Measurements from ENCODE around the gene SLC20A1.
"Not testable (repeated sequence)": the region's sequence is repeated elsewhere in the genome, so short reads cannot be mapped to it uniquely, and the experiment has no call there.

Gene SLC20A1

GRCh38 chr2:112686348-112687217 lies 40.8 kb downstream of the SLC20A1 start:
- DNase-seq, result no peak

- no peak for DNase-seq
These were observed 41.8 kb downstream of the SLC20A1 start for GRCh38 chr2:112687522-112687921.

- DNase-seq, result no peak
These were observed 42.5 kb downstream of the SLC20A1 start for GRCh38 chr2:112688086-112688880.

- peak; percentile 32 for DNase-seq
These were observed 45.2 kb downstream of the SLC20A1 start for GRCh38 chr2:112690853-112691401.

- DNase-seq, result peak; percentile 35
These were observed 46.1 kb downstream of the SLC20A1 start for GRCh38 chr2:112691881-112692281.

GRCh38 chr2:112692495-112692911 lies 46.8 kb downstream of the SLC20A1 start:
- peak; percentile 31 for DNase-seq

- no peak for DNase-seq
These were observed 47.2 kb downstream of the SLC20A1 start for GRCh38 chr2:112692918-112693317.

GRCh38 chr2:112693596-112693995 lies 47.9 kb downstream of the SLC20A1 start:
- DNase-seq, result no peak

- no peak for DNase-seq
These were observed 48.4 kb downstream of the SLC20A1 start for GRCh38 chr2:112694182-112694581.

GRCh38 chr2:112698834-112699515 lies 53.2 kb downstream of the SLC20A1 start:
- no peak for DNase-seq

- DNase-seq, result no peak
These were observed 54.4 kb downstream of the SLC20A1 start for GRCh38 chr2:112699984-112700667.

GRCh38 chr2:112701052-112701451 lies 55.3 kb downstream of the SLC20A1 start:
- no peak for DNase-seq

GRCh38 chr2:112703684-112704083 lies 57.9 kb downstream of the SLC20A1 start:
- no peak for DNase-seq

GRCh38 chr2:112705575-112705974 lies 59.8 kb downstream of the SLC20A1 start:
- DNase-seq, result no peak

GRCh38 chr2:112706170-112706664 lies 60.5 kb downstream of the SLC20A1 start:
- no peak for DNase-seq

GRCh38 chr2:112706947-112707346 lies 61.2 kb downstream of the SLC20A1 start:
- DNase-seq, result not testable (repeated sequence)

- DNase-seq, result peak; percentile 75
These were observed 63.2 kb downstream of the SLC20A1 start for GRCh38 chr2:112708968-112709367.

GRCh38 chr2:112709703-112710102 lies 64.0 kb downstream of the SLC20A1 start:
- peak; percentile 57 for DNase-seq

- DNase-seq, result no peak
These were observed 65.4 kb downstream of the SLC20A1 start for GRCh38 chr2:112710956-112711750.

GRCh38 chr2:112712465-112712864 lies 66.7 kb downstream of the SLC20A1 start:
- no peak for DNase-seq

- peak; percentile 47 for DNase-seq
These were observed 67.3 kb downstream of the SLC20A1 start for GRCh38 chr2:112712903-112713584.
